GM18867 (cell line): Measurements from ENCODE around the gene ELMO1.

Experiments used
- ATAC-seq: cut with Tn5 transposase; IDR thresholded peaks from one replicate; pipeline ENCODE4 v1.9.1; 2021; ENCODE audit warnings: mild to moderate bottlenecking, moderate library complexity; ENCODE audit not compliant: unreplicated experiment

Gene ELMO1

GRCh38 chr7:37433166-37433565 is 15.5 kb downstream of the ELMO1 start:
- ATAC-seq: no peak

GRCh38 chr7:37432281-37432920 is 16.3 kb downstream of the ELMO1 start:
- no peak for ATAC-seq

GRCh38 chr7:37431413-37431812 is 17.3 kb downstream of the ELMO1 start:
- ATAC-seq: no peak

GRCh38 chr7:37430640-37431039 is 18.0 kb downstream of the ELMO1 start:
- no peak for ATAC-seq

- ATAC-seq: no peak
These were observed 18.5 kb downstream of the ELMO1 start for GRCh38 chr7:37430171-37430570.

- no peak for ATAC-seq
These were observed 19.3 kb downstream of the ELMO1 start for GRCh38 chr7:37429435-37429791.

GRCh38 chr7:37428681-37429434 is 19.8 kb downstream of the ELMO1 start:
- no peak for ATAC-seq

GRCh38 chr7:37427276-37427940 is 21.3 kb downstream of the ELMO1 start:
- no peak for ATAC-seq

- ATAC-seq: no peak
These were observed 23.2 kb downstream of the ELMO1 start for GRCh38 chr7:37425498-37425897.

GRCh38 chr7:37424995-37425394 is 23.7 kb downstream of the ELMO1 start:
- ATAC-seq: no peak

- ATAC-seq: no peak
These were observed 24.1 kb downstream of the ELMO1 start for GRCh38 chr7:37424521-37424920.

GRCh38 chr7:37421861-37422500 is 26.7 kb downstream of the ELMO1 start:
- no peak for ATAC-seq

- ATAC-seq: no peak
These were observed 27.5 kb downstream of the ELMO1 start for GRCh38 chr7:37420946-37421695.

GRCh38 chr7:37419496-37419895 is 29.2 kb downstream of the ELMO1 start:
- no peak for ATAC-seq

- no peak for ATAC-seq
These were observed 30.3 kb downstream of the ELMO1 start for GRCh38 chr7:37418381-37418780.

GRCh38 chr7:37417107-37417474 is 31.6 kb downstream of the ELMO1 start:
- no peak for ATAC-seq

GRCh38 chr7:37416378-37417106 is 32.1 kb downstream of the ELMO1 start:
- ATAC-seq: no peak

- ATAC-seq: no peak
These were observed 33.0 kb downstream of the ELMO1 start for GRCh38 chr7:37415629-37416028.

GRCh38 chr7:37414352-37414983 is 34.2 kb downstream of the ELMO1 start:
- ATAC-seq: no peak
